DOHH2 (cell line): ENCODE measurements around the gene MYH11.

Source experiments
- H3F3A ChIP-seq: fragments of 200-600 bp; sonication (generic), shearing (Covaris generic); 2 replicates; pipeline ENCODE4 v1.6.0; 2016; ENCODE audit warnings: antibody characterized with exemption, mild to moderate bottlenecking; ENCODE audit not compliant: control insufficient read depth, insufficient read depth
- H3K27ac ChIP-seq: fragments of 200-600 bp; sonication (generic); 2 replicates; pipeline ENCODE4 v1.5.1; 2014; ENCODE audit warnings: low read depth, mild to moderate bottlenecking, low read length, moderate library complexity
- H3K27me3 ChIP-seq: fragments of 200-600 bp; sonication (generic); 2 replicates; pipeline ENCODE4 v1.6.1; 2014; ENCODE audit warnings: mild to moderate bottlenecking, low read length, mixed read lengths; ENCODE audit not compliant: control insufficient read depth
- H3K36me3 ChIP-seq: fragments of 200-600 bp; sonication (generic); 2 replicates; pipeline ENCODE4 v1.6.1; 2014; ENCODE audit warnings: mild to moderate bottlenecking, low read length, moderate library complexity, mixed read lengths; ENCODE audit not compliant: control insufficient read depth
- H3K4me1 ChIP-seq: fragments of 200-600 bp; sonication (generic); 2 replicates; pipeline ENCODE4 v1.6.1; 2014; ENCODE audit warnings: mild to moderate bottlenecking, low read length, mixed read lengths; ENCODE audit not compliant: control insufficient read depth
- H3K4me2 ChIP-seq: fragments of 200-600 bp; sonication (generic); 2 replicates; pipeline ENCODE4 v1.6.0; 2014; ENCODE audit warnings: mild to moderate bottlenecking, low read length, moderate library complexity
- H3K4me3 ChIP-seq: fragments of 200-600 bp; sonication (generic); 2 replicates; pipeline ENCODE4 v1.5.1; 2014; ENCODE audit warnings: mild to moderate bottlenecking, low read length, mixed read lengths
- H3K79me2 ChIP-seq: fragments of 200-600 bp; sonication (generic); 2 replicates; pipeline ENCODE4 v1.6.1; 2014; ENCODE audit warnings: mild to moderate bottlenecking, low read length, mixed read lengths; ENCODE audit not compliant: control insufficient read depth
- H3K9me2 ChIP-seq: fragments of 200-600 bp; sonication (generic); replicated peaks from 2 replicates; pipeline ENCODE4 v1.6.1; 2014; ENCODE audit warnings: mild to moderate bottlenecking, low read length, mixed read lengths; ENCODE audit not compliant: control insufficient read depth
- H3K9me3 ChIP-seq: fragments of 200-600 bp; sonication (generic); 2 replicates; pipeline ENCODE4 v1.6.1; 2014; ENCODE audit warnings: antibody characterized with exemption, low read length, mixed read lengths; ENCODE audit not compliant: control insufficient read depth, insufficient read depth
- H4K20me1 ChIP-seq: fragments of 200-600 bp; sonication (generic); 2 replicates; pipeline ENCODE4 v1.6.0; 2014; ENCODE audit warnings: low read depth, mild to moderate bottlenecking, antibody characterized with exemption, low read length, moderate library complexity; ENCODE audit not compliant: control insufficient read depth, insufficient read depth
- EZH2phosphoT487 ChIP-seq: fragments of 200-600 bp; sonication (generic); IDR thresholded peaks from 2 replicates; pipeline ENCODE4 v1.6.1; 2017; ENCODE audit warnings: borderline replicate concordance, mild to moderate bottlenecking, antibody characterized with exemption, low read length, moderate library complexity, mixed read lengths
- TF ChIP-seq, protein P1 (sequence below): fragments of 200-600 bp; sonication (generic); IDR thresholded peaks from one replicate; pipeline ENCODE4 v1.5.1; 2014; ENCODE audit warnings: antibody characterized with exemption, mild to moderate bottlenecking, low read depth, low read length; ENCODE audit not compliant: poor library complexity, severe bottlenecking

Gene MYH11

DNA sequence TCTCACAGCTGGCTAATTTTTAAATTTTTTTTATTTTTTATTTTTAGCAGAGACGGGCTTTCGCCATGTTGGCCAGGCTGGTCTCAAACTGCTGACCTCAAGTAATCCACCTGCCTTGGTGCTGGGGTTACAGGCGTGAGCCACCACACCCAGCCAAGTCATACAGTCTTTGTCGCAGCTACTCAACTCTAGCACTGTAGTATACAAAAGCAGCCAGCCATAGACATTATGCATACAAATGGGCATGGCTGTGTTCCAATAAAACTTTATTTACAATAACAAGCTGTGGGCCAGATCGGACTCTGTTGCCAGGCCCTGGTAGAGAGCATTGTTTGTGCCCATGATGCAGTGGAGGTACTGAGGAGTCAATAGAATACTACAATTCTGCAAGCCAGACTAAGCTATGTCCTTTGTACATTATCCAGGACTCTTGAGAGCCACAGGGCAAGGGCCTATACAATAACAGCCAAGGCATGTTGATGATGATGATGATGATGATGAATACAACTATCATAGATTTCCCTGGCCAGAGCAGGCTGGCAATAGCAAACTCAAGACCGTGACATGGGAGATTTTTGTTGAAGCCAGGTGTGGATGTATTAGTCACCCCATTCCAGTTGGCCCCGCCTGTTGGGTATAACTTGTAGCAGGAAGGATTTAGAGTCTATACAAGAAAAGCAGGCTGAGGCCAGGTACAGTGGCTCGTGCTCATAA is 101.8 kb downstream of the MYH11 start:
- Histone ChIP-seq H3F3A (no peaks in the 10 kb centered on the region), H3K4me3 (no peak overlapping the region), H3K79me2 (no peaks in the 10 kb centered on the region), H3K9me3 (no peaks in the 10 kb centered on the region), H3K36me3 (no peaks in the 10 kb centered on the region), H3K4me1 (peaks cover 8% of the 10 kb centered on the region), H4K20me1 (no peaks in the 10 kb centered on the region), H3K4me2 (no peak overlapping the region), H3K27me3 (no peaks in the 10 kb centered on the region), H3K27ac (no peak overlapping the region), H3K9me2 (no peaks in the 10 kb centered on the region)
- TF ChIP-seq, protein P1, sequence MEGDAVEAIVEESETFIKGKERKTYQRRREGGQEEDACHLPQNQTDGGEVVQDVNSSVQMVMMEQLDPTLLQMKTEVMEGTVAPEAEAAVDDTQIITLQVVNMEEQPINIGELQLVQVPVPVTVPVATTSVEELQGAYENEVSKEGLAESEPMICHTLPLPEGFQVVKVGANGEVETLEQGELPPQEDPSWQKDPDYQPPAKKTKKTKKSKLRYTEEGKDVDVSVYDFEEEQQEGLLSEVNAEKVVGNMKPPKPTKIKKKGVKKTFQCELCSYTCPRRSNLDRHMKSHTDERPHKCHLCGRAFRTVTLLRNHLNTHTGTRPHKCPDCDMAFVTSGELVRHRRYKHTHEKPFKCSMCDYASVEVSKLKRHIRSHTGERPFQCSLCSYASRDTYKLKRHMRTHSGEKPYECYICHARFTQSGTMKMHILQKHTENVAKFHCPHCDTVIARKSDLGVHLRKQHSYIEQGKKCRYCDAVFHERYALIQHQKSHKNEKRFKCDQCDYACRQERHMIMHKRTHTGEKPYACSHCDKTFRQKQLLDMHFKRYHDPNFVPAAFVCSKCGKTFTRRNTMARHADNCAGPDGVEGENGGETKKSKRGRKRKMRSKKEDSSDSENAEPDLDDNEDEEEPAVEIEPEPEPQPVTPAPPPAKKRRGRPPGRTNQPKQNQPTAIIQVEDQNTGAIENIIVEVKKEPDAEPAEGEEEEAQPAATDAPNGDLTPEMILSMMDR: no peak
- TF ChIP-seq EZH2phosphoT487: no peak

DNA sequence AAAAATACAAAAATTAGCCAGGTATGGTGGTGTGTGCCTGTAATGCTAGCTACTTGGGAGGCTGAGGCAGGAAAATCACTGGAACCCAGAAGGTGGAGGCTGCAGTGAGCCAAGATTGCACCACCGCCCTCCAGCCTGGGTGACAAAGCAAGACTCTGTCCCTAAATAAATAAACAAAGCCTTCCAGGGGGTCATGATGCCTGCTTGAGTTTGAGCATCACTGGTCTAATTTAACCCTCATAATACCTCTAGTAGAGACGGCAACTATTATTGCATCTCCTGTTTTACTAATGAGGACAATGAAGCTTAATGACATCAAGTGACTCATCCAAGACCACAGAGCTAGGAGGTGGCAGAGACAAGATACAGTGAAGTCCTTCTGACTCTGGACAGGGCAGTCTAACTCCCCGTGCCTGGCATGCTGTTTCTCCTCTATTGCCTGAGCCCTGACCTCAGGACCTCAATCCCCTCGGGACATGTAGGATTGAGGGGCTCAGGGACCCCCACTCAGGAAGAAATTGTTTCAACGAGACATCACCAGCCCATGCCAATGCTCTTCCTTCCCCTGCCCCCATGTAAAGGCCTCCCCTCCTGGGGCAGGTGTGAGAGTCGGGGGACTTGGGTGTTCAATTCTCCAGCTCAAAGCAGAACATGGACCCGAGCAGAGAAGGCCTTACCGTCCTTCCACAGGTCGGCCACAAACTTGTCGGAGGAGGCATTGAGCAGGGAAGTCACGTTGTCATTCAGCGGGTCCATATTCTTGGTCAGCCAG is 103.9 kb downstream of the MYH11 start:
- no peaks in the 10 kb centered on the region for H3K9me3 ChIP-seq
- no peaks in the 10 kb centered on the region for H3K27me3 ChIP-seq
- no peak overlapping the region for H3K27ac ChIP-seq
- no peaks in the 10 kb centered on the region for H3K36me3 ChIP-seq
- H3K4me2 ChIP-seq: no peak overlapping the region
- TF ChIP-seq, protein P1: no peak
- no peak for TF ChIP-seq EZH2phosphoT487
- no peaks in the 10 kb centered on the region for H3K79me2 ChIP-seq
- no peak overlapping the region for H3K4me3 ChIP-seq
- H3F3A ChIP-seq: no peaks in the 10 kb centered on the region
- H3K4me1 ChIP-seq: peaks cover 8% of the 10 kb centered on the region
- H4K20me1 ChIP-seq: no peaks in the 10 kb centered on the region
- H3K9me2 ChIP-seq: no peaks in the 10 kb centered on the region

DNA sequence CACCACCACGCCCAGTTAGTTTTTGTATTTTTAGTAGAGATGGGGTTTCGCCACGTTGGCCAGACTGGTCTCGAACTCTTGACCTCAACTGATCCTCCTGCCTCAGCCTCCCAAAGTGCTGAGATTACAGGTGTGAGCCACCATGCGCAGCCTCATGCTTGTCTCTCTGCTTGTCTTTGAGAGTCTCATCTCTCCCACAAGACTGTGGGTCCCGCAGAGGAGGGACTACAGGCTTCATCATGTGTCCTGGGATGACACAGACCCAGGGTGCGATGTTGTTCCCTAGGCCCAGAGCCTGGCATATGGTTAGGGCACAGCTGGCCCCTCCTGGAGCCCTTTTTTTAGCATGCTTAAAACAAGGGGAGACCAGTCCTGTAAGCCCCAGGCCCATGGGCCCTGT is 104.9 kb downstream of the MYH11 start:
- Histone ChIP-seq H3K4me1 (peaks cover 8% of the 10 kb centered on the region), H3K27me3 (no peaks in the 10 kb centered on the region), H3K36me3 (no peaks in the 10 kb centered on the region), H3K27ac (no peak overlapping the region), H3F3A (no peaks in the 10 kb centered on the region), H3K9me2 (no peaks in the 10 kb centered on the region), H3K4me2 (no peak overlapping the region), H3K9me3 (no peaks in the 10 kb centered on the region), H4K20me1 (no peaks in the 10 kb centered on the region), H3K4me3 (no peak overlapping the region), H3K79me2 (no peaks in the 10 kb centered on the region)
- no peak for TF ChIP-seq EZH2phosphoT487
- TF ChIP-seq, protein P1: no peak
